Erythroblast (primary cell): ENCODE data around the gene AKAP13.

Experiments
- GATA1 ChIP-seq: IDR thresholded peaks from 2 replicates; pipeline ENCODE4 v1.6.1; 2011; ENCODE audit warnings: low read depth, mild to moderate bottlenecking, control low read depth, low read length, moderate library complexity
- POLR2A ChIP-seq: IDR thresholded peaks from 2 replicates; pipeline ENCODE4 v1.6.1; 2011; ENCODE audit warnings: mild to moderate bottlenecking, low read length

DNA sequence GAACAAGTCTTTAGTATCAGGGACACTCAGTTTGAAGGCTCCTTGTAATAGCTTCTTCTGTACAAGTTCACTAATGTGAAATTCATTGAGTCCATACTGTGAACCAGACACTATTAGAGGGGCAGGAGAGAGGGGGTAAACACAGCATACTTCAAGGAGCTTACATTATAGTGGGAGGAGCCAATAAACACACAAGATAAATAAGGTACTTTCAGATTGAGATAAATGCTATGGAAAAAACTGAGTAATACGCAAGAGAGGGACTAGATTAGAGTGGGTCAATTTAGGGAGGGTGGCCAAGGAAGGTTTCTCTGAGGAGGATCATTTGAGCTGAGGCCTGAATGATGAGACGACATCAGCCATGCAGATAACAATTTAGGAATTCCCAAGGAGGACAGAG is 3.1 kb upstream of the AKAP13 start:
- TF ChIP-seq POLR2A (no peak), GATA1 (no peak)
